A549 (cell line): Measurements from ENCODE around the gene EMD.

Experiments
- BHLHE40 ChIP-seq: IDR thresholded peaks from 2 replicates; pipeline ENCODE4 v1.6.1; 2012; ENCODE audit warnings: low read depth, low read length, inconsistent platforms
- CEBPB ChIP-seq, 2 experiments: fragments of >200 bp in 1 of 2; sonication (Bioruptor Twin) in 1 of 2; formaldehyde crosslinking in 1 of 2; IDR thresholded peaks; 2 replicates each; pipeline ENCODE4 v1.6.1; 2012 to 2016
- CHD4 ChIP-seq: fragments of 200-600 bp; sonication (generic); IDR thresholded peaks from 2 replicates; pipeline ENCODE4 v1.6.1; 2016; ENCODE audit warnings: antibody characterized with exemption, mild to moderate bottlenecking, borderline replicate concordance
- EP300 ChIP-seq, 2 experiments: fragments of >200 bp; sonication (Bioruptor Twin); formaldehyde crosslinking; IDR thresholded peaks; 2 replicates in 1 of 2; 3 replicates in 1 of 2; pipeline ENCODE4 v1.6.1; 2016 to 2017
- HOXA7 ChIP-seq: fragments of 250-450 bp; sonication (Bioruptor Pico); IDR thresholded peaks from 2 replicates; pipeline ENCODE4 v1.5.0; 2020; ENCODE audit warnings: mild to moderate bottlenecking, moderate library complexity
- POLR2A ChIP-seq: IDR thresholded peaks from 2 replicates; pipeline ENCODE4 v1.6.1; 2012; ENCODE audit warnings: mild to moderate bottlenecking, low read length
- RCOR1 ChIP-seq: fragments of 150-350 bp; IDR thresholded peaks from 2 replicates; pipeline ENCODE4 v1.6.1; 2014; ENCODE audit warnings: antibody characterized with exemption, low read length, low read depth
- ZSCAN20 ChIP-seq: fragments of 250-450 bp; sonication (Bioruptor Pico); IDR thresholded peaks from 2 replicates; pipeline ENCODE4 v1.8.0; 2022; ENCODE audit warnings: mild to moderate bottlenecking, moderate library complexity
- TF ChIP-seq, protein P1 (sequence below): fragments of >200 bp; sonication (Bioruptor Twin); formaldehyde crosslinking; IDR thresholded peaks from 3 replicates; pipeline ENCODE4 v1.5.1; 2016
- TF ChIP-seq, protein P2 (sequence below): IDR thresholded peaks from 2 replicates; pipeline ENCODE4 v1.6.1; 2012
- TF ChIP-seq, protein P3 (sequence below): fragments of 450-650 bp; IDR thresholded peaks from 2 replicates; pipeline ENCODE4 v1.6.1; 2014; ENCODE audit warnings: antibody characterized with exemption

DNA sequence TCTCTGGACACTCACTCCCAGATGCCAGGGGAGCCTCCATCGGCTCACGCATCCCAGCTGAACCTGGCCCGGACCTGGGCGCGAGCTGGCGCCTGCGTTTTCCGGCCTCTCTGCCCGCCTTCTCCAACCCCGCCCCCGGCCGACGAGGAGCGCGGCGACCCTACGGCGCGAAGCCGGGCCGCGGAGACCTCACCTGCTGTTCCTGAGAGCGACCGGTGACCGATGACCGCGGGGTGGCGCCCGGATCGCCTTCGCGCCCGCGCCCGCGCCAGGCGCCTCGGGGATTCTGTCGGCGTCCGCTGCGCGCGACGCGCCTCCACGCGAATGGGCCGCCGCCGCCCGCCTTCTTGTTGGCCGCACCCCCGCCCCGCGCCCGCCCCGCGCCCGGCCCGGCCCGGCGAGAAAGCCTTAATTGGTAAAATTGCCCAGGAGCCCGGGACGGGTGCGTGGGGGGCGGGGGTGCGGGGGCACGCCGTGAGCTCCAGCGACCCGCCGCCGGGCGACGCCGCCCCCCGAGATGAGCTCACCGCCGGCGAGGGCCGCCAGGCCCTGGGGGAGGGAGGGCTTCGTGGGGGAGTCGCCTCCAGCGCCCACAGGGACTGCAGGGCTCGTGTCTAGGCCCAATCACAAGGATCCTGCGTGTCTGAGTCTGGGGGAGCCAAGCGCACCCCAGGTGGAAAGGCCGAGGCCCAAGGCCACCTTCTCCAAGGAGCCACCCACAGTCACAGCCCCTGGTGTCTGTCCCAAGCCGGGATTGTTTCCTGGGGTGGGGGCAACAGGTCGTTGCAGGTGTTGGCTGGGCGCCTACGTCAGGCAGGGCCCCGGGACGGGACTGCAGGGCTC lies 4.6 kb upstream of the EMD start, which contains the start of gene FLNA:
- TF ChIP-seq, protein P1, sequence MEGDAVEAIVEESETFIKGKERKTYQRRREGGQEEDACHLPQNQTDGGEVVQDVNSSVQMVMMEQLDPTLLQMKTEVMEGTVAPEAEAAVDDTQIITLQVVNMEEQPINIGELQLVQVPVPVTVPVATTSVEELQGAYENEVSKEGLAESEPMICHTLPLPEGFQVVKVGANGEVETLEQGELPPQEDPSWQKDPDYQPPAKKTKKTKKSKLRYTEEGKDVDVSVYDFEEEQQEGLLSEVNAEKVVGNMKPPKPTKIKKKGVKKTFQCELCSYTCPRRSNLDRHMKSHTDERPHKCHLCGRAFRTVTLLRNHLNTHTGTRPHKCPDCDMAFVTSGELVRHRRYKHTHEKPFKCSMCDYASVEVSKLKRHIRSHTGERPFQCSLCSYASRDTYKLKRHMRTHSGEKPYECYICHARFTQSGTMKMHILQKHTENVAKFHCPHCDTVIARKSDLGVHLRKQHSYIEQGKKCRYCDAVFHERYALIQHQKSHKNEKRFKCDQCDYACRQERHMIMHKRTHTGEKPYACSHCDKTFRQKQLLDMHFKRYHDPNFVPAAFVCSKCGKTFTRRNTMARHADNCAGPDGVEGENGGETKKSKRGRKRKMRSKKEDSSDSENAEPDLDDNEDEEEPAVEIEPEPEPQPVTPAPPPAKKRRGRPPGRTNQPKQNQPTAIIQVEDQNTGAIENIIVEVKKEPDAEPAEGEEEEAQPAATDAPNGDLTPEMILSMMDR, result peak; percentile 19; the same call in 2 of the 3 replicates
- TF ChIP-seq EP300 (IDR thresholded peaks at IDR 0.05), result no peak
- TF ChIP-seq POLR2A, result peak; percentile 7; the same call in 1 of the 2 replicates
- TF ChIP-seq CEBPB (IDR thresholded peaks at IDR 0.05), result no peak
- TF ChIP-seq ZSCAN20 (CRISPR knock-in tag), result no peak
- no peak for TF ChIP-seq RCOR1
- TF ChIP-seq, protein P2, sequence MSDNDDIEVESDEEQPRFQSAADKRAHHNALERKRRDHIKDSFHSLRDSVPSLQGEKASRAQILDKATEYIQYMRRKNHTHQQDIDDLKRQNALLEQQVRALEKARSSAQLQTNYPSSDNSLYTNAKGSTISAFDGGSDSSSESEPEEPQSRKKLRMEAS, result peak; percentile 59; the same call in 1 of the 2 replicates
- no peak for TF ChIP-seq HOXA7 (CRISPR knock-in tag)
- no peak for TF ChIP-seq BHLHE40
- TF ChIP-seq CHD4, result no peak
- TF ChIP-seq, protein P3, sequence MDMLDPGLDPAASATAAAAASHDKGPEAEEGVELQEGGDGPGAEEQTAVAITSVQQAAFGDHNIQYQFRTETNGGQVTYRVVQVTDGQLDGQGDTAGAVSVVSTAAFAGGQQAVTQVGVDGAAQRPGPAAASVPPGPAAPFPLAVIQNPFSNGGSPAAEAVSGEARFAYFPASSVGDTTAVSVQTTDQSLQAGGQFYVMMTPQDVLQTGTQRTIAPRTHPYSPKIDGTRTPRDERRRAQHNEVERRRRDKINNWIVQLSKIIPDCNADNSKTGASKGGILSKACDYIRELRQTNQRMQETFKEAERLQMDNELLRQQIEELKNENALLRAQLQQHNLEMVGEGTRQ, result no peak
